HG03060 (cell line): ENCODE results near the gene CNOT3.
A peak's percentile ranks its signal among the peaks of the same experiment; 100 is the strongest.
"Not testable (repeated sequence)": the region's sequence is repeated elsewhere in the genome, so short reads cannot be mapped to it uniquely, and the experiment has no call there.

Source experiments
- ATAC-seq: cut with Tn5 transposase; IDR thresholded peaks from one replicate; pipeline ENCODE4 v1.9.1; 2021; ENCODE audit warnings: low read depth, moderate number of reproducible peaks; ENCODE audit not compliant: unreplicated experiment

CNOT3 gene

GRCh38 chr19:54137699-54138488 lies at the start of gene CNOT3:
TSS of gene CNOT3 (plus strand) at chr19:54137762. CDS start at chr19:54142979, 5,217 bp downstream.
- no peak for ATAC-seq

GRCh38 chr19:54094426-54095000 lies 43.0 kb upstream of the CNOT3 start:
- ATAC-seq: no peak

GRCh38 chr19:54095136-54095858 lies 42.3 kb upstream of the CNOT3 start:
- no peak for ATAC-seq

GRCh38 chr19:54095859-54096616 lies 41.5 kb upstream of the CNOT3 start:
- ATAC-seq: not testable (repeated sequence)

GRCh38 chr19:54096617-54097106 lies 40.9 kb upstream of the CNOT3 start:
- ATAC-seq: no peak

GRCh38 chr19:54099190-54099902 lies 38.2 kb upstream of the CNOT3 start:
- no peak for ATAC-seq

GRCh38 chr19:54099903-54100255 lies 37.7 kb upstream of the CNOT3 start:
- not testable (repeated sequence) for ATAC-seq

- ATAC-seq: no peak
Observed at GRCh38 chr19:54100561-54100960, 37.0 kb upstream of the CNOT3 start, which contains the start of gene OSCAR. TSS of gene OSCAR (minus strand) at chr19:54100803. CDS start at chr19:54100792, 11 bp downstream.

GRCh38 chr19:54102421-54103169 lies 35.0 kb upstream of the CNOT3 start, which contains the start of gene NDUFA3:
TSS of gene NDUFA3 (plus strand) at chr19:54102855. CDS start at chr19:54102879, 24 bp downstream.
- peak; percentile 92 for ATAC-seq

GRCh38 chr19:54104998-54105715 lies 32.4 kb upstream of the CNOT3 start:
- no peak for ATAC-seq

GRCh38 chr19:54105796-54106195 lies 31.8 kb upstream of the CNOT3 start:
- ATAC-seq: no peak

GRCh38 chr19:54106716-54107115 lies 30.8 kb upstream of the CNOT3 start:
- ATAC-seq: no peak

GRCh38 chr19:54107876-54108490 lies 29.6 kb upstream of the CNOT3 start:
- no peak for ATAC-seq

- ATAC-seq: no peak
Observed at GRCh38 chr19:54108496-54108895, 29.1 kb upstream of the CNOT3 start.

- ATAC-seq: no peak
Observed at GRCh38 chr19:54109651-54110050, 27.9 kb upstream of the CNOT3 start.

GRCh38 chr19:54114340-54115108 lies 23.0 kb upstream of the CNOT3 start:
- no peak for ATAC-seq
